A673 (cell line): ENCODE measurements around the gene EXOC6. TPM values are rescaled to one million over a fixed set of nuclear protein-coding genes. Genes with fewer than 3 reads are reported as not detected.
"Not testable (repeated sequence)": the region's sequence is repeated elsewhere in the genome, so short reads cannot be mapped to it uniquely, and the experiment has no call there.

Experiments used
- BruUV-seq: library from RNA; stranded (reverse); fragments of 400-500 nt; replicated peaks from 2 replicates; lab custom pipeline; 2021; lab: Mats Ljungman, UMichigan
- CTCF ChIA-PET: fragments of 300-600 bp; sonication (Branson Sonifier 250); formaldehyde crosslinking; loops from one replicate; lab custom pipeline; 2022; ENCODE audit warnings: antibody characterized with exemption; lab: Charles Lee
- POLR2A ChIA-PET: fragments of 300-600 bp; sonication (Branson Sonifier 250); formaldehyde crosslinking; loops from one replicate; lab custom pipeline; 2022; ENCODE audit warnings: antibody characterized with exemption; ENCODE audit not compliant: low non-redundant PET; lab: Charles Lee
- DNase-seq: peaks from one replicate; pipeline ENCODE4 v3.0.0-alpha.2; 2015; ENCODE audit warnings: low spot score
- H3K27ac ChIP-seq: fragments of 200-600 bp; sonication (generic); 2 replicates; pipeline ENCODE4 v1.5.1; 2016; ENCODE audit warnings: mixed run types, low read depth, mild to moderate bottlenecking, mixed read lengths, antibody characterized with exemption, low read length; ENCODE audit not compliant: poor library complexity, severe bottlenecking
- H3K27me3 ChIP-seq: fragments of 200-600 bp; sonication (generic); replicated peaks from 2 replicates; pipeline ENCODE4 v1.6.1; 2017; ENCODE audit warnings: mixed run types, low read depth, mild to moderate bottlenecking, mixed read lengths, antibody characterized with exemption, low read length; ENCODE audit not compliant: insufficient read depth, poor library complexity
- H3K36me3 ChIP-seq: fragments of 200-600 bp; sonication (generic); 2 replicates; pipeline ENCODE4 v1.6.1; 2016; ENCODE audit warnings: mixed run types, mild to moderate bottlenecking, mixed read lengths, antibody characterized with exemption, low read length; ENCODE audit not compliant: insufficient read depth, poor library complexity, severe bottlenecking
- H3K4me1 ChIP-seq: fragments of 200-600 bp; sonication (generic); 2 replicates; pipeline ENCODE4 v1.6.1; 2017; ENCODE audit warnings: mixed run types, mild to moderate bottlenecking, mixed read lengths, antibody characterized with exemption, low read length; ENCODE audit not compliant: insufficient read depth, poor library complexity, severe bottlenecking
- H3K4me3 ChIP-seq: fragments of 200-600 bp; sonication (generic); 2 replicates; pipeline ENCODE4 v1.5.1; 2016; ENCODE audit warnings: low read depth, mixed run types, mild to moderate bottlenecking, mixed read lengths, low read length; ENCODE audit not compliant: poor library complexity, severe bottlenecking
- H3K9me3 ChIP-seq: fragments of 200-600 bp; sonication (generic); 2 replicates; pipeline ENCODE4 v1.6.1; 2016; ENCODE audit warnings: mixed run types, low read depth, mild to moderate bottlenecking, mixed read lengths, antibody characterized with exemption, low read length; ENCODE audit not compliant: poor library complexity, severe bottlenecking
- CTCF ChIP-seq: fragments of 300-800, 200-600 bp; sonication (generic); conservative IDR thresholded peaks from 2 replicates; pipeline ENCODE4 v1.5.1; 2017; ENCODE audit warnings: low read depth, mild to moderate bottlenecking, antibody characterized with exemption, low read length, moderate library complexity, mixed read lengths
- EZH2 ChIP-seq: fragments of 200-600 bp; sonication (generic); IDR thresholded peaks from 2 replicates; pipeline ENCODE4 v1.6.1; 2017; ENCODE audit warnings: borderline replicate concordance, low read depth, mild to moderate bottlenecking, mixed read lengths, antibody characterized with exemption, low read length; ENCODE audit not compliant: poor library complexity, severe bottlenecking
- intact Hi-C: fragments of 100-400 bp; cut with micrococcal nuclease; formaldehyde crosslinking; loops from one replicate; pipeline ENCODE4 v1.10.0; 2022; ENCODE audit not compliant: unreplicated experiment
- total RNA-seq: library from RNA; stranded (reverse); gene quantifications from 2 replicates; pipeline ENCODE4 v1.2.3, GENCODE V29; 2021

The EXOC6 gene
- total RNA-seq, 1 experiment from 2014 or later: 35.0 TPM

GRCh38 chr10:92907280-92907679, 59.0 kb downstream of the EXOC6 start:
- no peaks in the 10 kb centered on the region for H3K27me3 ChIP-seq
- no peaks in the 10 kb centered on the region for H3K4me1 ChIP-seq
- no peaks in the 10 kb centered on the region for H3K9me3 ChIP-seq
- ChIA-PET CTCF (no interaction called here), POLR2A (no interaction called here)
- TF ChIP-seq EZH2 (no peak), CTCF (no peak)
- H3K27ac ChIP-seq: no peak overlapping the region
- H3K36me3 ChIP-seq: no peaks in the 10 kb centered on the region
- intact Hi-C loops: no loop called here
- no TSS peak for BruUV-seq
- no peak overlapping the region for H3K4me3 ChIP-seq
- DNase-seq: no peak

GRCh38 chr10:92912631-92913030, 64.3 kb downstream of the EXOC6 start:
- H3K4me3 ChIP-seq, BruUV-seq, H3K9me3 ChIP-seq, DNase-seq, POLR2A ChIA-PET, H3K27ac ChIP-seq, CTCF ChIA-PET, H3K27me3 ChIP-seq, intact Hi-C loops, H3K4me1 ChIP-seq, H3K36me3 ChIP-seq: not testable (repeated sequence)

GRCh38 chr10:92913973-92914372, 65.7 kb downstream of the EXOC6 start:
- no TSS peak for BruUV-seq
- TF ChIP-seq CTCF (no peak), EZH2 (no peak)

More at GRCh38 chr10:92913973-92914372, 65.7 kb downstream of the EXOC6 start:
- Histone ChIP-seq H3K27me3 (no peaks in the 10 kb centered on the region), H3K27ac (no peak overlapping the region), H3K4me1 (no peaks in the 10 kb centered on the region), H3K4me3 (no peak overlapping the region), H3K36me3 (no peaks in the 10 kb centered on the region), H3K9me3 (no peaks in the 10 kb centered on the region)
- no peak for DNase-seq
- ChIA-PET POLR2A (no interaction called here), CTCF (no interaction called here)
- intact Hi-C loops: no loop called here
